Stimulated activated CD8-positive, alpha-beta memory T cell treated with anti-CD3 and anti-CD28 coated beads, Interleukin-15, amount 100 ng/mL, for 24 hours (primary cell): ENCODE results near the gene LYSMD1.
"Not testable (repeated sequence)": the region's sequence is repeated elsewhere in the genome, so short reads cannot be mapped to it uniquely, and the experiment has no call there.

Experiments used
- DNase-seq: peaks from one replicate; pipeline ENCODE4 v3.0.0-alpha.2; 2020; ENCODE audit warnings: low read depth

Gene LYSMD1, protein sequence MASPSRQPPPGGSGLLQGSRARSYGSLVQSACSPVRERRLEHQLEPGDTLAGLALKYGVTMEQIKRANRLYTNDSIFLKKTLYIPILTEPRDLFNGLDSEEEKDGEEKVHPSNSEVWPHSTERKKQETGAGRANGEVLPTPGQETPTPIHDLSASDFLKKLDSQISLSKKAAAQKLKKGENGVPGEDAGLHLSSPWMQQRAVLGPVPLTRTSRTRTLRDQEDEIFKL

DNA sequence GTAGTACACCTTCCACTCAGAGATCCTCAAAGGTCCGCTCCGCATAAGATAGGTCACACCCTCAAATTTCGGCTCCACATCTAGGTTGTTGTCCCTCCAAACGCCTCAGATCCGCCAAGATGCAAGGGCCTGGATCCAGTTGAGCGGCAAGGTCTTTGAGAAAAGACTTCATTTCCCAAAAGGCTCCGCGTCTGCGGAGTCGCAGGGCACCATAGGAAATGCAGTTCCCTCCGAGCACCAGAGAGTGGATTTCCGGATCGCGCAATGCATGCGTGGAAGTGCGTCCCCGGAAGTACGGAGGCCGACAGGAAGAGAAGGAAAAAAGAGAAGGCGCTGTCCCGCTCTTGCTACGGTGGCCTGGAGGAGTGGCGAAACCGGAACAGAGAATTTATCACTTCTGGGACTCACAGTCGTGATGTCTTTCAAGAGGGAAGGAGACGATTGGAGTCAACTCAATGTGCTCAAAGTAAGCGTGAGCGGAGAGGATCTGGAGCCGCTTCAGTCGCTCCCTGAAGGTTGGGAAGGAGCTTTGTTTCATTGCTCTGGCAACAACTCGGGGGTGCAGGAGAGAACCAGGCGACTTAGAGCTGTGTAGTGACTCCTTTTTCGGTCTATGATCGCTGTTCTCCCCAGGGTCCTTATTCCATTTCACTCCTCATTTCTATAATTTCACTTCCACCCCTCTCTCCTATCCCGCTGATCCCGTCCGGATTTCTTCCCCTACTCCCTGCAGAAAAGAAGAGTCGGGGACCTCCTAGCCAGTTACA lies at the start of gene LYSMD1, which contains the start of gene SCNM1:
LYSMD1 (minus strand) TSS at position 165 of the 767 bp plus-strand sequence. CDS start 644 bp downstream, outside the sequence.
SCNM1 (plus strand) TSS at position 407 of the 767 bp plus-strand sequence; CDS start at position 416, 9 bp downstream.
- DNase-seq: peak; percentile 71

DNA sequence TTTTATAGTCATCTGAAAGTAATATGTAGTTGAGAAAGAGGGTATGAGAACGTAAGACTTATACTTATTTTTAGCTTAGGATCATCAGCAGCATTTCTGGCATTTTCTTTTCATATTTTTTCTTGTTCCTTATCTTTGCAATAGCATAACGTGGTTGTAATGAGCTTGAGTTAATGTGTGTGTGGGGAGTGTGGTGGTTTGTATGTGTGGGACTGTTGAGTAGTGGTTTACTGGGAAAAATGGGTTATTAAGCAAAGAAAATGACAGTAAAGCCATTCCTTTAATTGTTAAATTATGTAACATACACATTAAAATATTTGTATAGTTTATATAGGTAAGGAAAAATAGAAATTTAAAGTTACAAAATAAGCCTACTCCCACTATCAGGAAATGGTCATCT lies 47.9 kb upstream of the LYSMD1 start:
- no peak for DNase-seq

DNA sequence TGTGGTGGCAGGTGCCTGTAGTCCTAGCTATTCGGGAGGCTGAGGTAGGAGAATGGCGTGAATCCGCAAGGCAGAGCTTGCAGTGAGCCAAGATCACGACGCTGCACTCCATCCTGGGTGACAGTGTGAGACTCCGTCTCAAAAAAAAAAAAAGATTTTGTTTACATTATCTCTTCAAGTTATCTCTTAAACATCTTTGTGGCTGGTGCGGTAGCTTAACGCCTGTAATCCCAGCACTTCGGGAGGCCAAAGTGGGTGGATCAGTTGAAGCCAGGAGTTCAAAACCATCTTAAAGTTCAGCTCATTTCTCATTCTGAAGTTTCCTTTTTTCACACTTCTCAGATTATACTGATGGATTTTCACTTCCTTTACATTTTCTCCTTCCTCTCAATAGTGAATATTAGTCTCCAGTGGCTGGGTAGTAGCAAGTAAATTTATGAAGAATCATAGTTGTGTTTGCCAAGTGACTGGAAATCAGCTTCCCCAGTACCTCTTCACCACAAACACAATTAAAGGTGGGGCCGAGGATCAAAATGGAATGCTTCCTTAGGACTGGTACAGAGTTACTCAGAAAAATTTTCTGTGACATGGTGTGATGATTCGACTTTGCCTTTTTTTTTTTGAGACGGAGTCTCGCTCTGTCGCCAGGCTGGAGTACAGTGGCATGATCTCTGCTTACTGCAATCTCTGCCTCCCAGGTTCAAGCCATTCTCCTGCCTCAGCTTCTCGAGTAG lies 46.4 kb upstream of the LYSMD1 start:
- no peak for DNase-seq

DNA sequence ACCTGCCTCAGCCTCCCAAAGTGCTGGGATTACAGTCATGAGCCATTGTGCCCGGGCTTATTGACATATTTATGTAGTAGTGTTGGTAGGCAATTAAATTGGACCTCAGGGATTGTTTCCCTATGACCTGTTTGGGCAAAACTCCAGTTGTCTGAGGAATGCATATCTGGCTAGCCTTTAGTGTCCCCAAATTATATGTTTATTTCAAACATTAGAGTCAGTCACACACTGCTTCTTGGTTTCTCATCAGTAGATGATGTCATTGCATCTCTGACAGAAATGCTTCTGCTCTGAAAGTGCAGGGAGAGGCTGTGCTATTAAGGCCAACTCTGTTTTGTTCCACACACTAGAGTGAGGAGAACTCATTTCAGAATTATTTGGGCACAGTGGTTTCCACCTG lies 45.1 kb upstream of the LYSMD1 start:
- DNase-seq: no peak

DNA sequence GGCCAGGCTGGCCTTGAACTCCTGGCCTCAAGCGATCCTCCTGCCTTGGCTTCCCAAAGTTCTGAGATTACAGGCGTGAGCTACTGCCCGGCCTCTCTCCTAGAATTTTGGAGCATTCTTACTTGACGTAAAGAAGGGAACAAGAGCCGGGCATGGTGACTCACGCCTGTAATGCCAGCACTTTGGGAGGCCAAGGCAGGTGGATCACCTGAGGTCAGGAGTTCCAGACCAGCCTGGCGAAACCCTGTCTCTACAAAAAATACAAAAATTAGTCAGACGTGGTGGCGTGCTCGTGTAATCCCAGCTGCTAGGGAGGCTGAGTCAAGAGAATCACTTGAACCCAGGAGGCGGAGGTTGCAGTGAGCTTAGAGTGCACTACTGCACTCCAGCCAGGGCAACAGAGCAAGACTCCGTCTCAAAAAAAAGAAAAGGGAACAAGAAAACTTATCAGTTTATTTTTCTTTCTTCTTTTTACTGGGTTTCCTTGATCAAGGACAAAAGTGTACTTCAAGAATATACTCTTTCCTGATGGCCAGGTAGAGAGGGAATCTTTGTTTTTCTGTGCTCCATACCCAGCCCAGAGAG lies 39.8 kb upstream of the LYSMD1 start:
- not testable (repeated sequence) for DNase-seq

DNA sequence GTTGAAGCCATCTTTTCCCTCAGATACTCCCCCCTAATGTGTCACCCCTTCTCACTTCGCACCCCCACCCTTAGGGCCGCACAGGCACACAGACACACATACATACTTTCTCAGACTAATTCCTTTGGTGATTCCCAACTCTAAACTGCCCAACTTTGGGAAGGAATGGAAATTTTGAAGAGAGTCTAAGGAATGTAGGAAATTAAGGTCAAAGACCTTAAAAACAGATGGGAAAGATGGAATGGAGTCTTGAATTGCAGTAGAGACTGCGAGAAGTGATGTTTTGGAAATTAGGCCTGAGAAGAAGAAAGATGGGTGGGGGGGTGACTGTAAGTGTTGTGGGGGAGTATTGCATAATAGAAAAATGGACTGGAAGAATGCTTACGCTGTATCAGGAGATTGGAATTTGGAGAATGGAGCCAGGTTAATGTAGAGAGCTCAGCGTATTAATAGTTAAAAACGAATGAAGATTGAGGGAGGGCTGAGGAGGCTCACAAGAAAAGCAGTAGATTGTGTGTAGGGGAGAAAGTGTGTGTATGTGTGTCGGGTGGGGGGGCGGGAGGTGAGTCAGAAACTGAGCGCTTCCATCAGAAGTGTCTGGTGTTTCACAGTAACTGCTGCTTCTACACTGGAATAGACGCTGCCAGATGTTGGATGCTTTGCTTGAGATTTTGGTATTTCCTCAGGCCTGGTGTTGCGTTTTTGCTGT lies 34.3 kb upstream of the LYSMD1 start:
- DNase-seq: no peak

DNA sequence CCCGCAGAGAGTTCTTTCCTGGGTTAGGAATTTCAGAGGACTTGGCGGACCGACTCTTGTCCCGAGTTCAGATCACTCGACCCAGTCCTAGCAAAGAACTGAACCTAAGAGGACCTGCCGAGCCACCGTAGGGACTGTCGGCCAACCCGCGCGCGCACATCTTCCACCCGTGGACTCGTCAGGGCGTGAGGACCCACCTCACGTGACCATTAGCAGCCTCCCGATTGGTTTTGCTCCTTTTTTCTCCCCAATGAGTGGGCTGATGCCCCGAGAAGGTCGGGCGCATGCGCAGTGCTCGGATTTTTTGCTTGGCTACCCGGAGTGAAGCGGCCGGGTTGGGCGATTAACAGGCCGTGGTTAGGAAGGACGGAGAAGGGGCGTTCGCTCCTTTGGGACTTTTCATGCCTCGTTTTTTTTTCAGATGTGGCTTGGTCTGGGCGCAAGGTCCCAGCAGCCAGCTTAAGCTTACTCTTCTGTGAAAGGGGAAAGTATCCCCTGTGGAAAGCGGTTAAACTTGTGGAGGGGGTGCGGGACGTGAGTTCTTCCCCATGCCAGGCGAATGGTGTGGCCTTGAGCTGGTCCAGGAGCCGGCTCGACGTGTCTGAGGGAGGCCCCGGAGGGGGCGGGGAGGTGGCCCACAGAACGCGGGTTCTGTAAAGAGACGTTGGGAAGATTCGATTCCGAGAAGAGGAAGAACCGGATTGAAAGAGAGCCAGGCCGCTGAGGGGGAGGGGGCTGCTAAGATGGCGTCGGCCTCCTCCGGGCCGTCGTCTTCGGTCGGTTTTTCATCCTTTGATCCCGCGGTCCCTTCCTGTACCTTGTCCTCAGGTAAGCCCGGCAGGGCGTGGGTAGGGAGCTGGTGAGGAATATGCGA lies 32.8 kb upstream of the LYSMD1 start, which contains the start of gene PIP5K1A:
PIP5K1A (plus strand) TSS at position 299 of the 874 bp plus-strand sequence; CDS start at position 744, 445 bp downstream.
- DNase-seq: peak; percentile 99

DNA sequence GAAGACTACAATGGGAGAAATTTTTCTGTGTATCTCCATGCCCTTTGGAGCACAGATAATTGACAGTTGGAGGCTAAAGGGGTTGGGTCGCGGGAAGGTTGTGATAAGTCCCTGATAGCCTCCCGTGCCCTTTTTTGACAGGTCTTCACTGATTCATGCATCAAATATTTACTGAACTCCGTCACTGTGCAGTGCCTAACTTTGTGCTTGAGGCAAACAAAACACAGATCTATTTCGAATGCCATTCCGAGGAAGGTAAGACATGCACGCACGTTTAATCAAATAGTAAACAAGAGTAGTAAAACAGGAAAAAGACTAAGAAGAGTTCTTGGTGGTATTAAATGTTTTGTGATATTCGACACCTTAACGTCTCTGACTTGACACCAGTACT lies 32.2 kb upstream of the LYSMD1 start:
- DNase-seq: no peak

DNA sequence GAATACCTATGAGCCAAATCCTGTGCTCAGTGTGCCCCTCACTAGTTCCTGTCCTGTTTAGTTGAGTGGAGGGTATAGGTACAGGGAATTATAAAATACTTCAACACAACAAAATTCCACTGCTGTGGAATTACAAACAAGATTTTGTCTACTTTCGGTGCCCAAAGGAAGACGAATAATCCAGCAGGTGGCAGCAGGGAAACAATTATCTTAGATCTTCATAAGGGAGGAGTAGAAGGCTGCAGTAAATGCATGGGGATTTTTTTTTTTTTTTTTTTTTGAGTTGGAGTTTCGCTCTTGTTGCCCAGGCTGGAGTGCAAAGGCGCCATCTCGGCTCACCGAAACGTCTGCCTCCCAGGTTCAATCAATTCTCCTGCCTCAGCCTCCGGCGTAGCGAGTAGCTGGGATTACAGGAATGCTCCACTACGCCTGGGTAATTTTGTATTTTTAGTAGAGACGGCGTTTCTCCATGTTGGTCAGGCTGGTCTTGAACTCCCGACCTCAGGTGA lies 30.6 kb upstream of the LYSMD1 start:
- DNase-seq: no peak

DNA sequence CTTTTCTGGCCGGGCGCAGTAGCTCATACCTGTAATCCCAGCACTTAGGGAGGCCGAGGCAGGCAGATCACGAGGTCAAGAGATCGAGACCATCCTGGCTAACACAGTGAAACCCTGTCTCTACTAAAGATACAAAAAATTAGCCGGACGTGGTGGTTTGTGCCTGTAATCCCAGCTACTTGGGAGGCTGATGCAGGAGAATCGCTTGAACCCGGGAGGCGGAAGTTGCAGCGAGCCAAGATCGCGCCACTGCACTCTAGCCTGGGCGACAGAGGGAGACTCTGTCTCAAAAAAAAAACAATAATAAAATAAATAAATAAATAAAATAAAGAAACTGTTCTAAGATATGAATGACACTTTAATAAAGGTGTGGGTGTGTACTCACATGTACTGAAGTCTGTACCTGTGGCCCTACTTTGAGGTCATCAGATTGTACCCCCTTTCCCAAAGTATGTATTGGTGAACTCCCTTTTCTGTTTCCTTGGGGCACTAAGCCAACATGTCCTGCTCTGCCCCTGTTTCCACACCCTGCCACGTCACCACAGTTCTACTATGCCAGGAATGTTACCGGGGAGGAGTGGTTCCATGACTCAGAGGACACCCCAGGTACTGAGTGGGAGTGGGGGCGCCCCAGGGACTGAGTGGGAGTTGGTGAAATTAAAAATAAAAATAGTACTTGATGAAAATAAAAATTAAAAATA lies 29.3 kb upstream of the LYSMD1 start:
- not testable (repeated sequence) for DNase-seq

DNA sequence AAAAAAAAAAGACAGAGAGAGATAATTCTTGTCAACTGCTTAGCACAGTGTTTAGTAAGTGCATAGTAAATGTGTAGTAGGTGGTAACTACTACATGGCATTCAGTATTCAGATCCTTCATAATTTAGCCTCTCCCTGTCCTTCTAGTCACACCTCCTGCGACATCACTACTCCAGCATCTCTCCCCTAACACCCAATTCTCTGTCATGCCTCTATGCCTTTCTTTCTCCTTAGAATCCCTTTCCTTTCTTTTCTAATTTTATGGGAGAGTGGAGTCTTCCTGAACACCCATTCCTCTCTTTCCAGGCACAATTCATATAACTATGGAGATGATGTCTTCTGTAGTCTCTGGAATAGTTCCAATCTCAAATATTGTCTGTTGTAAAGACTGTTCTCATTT lies 28.2 kb upstream of the LYSMD1 start:
- no peak for DNase-seq

DNA sequence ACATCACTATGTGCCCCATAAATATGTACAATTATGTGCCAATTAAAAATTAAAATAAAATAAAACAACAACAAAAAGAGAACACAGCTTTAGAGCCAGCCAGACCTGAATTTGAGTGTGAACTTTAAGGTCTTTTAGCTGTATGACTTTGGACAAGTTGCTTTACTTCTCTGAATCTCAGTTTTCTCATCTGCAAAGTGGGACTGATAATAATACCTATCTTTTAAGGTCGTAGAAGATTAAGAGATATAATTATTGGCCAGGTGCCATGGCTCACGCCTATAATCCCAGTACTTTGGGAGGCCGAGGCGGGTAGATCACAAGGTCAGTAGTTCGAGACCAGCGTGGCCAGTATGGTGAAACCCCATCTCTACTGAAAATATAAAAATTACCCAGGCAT lies 27.6 kb upstream of the LYSMD1 start:
- no peak for DNase-seq

DNA sequence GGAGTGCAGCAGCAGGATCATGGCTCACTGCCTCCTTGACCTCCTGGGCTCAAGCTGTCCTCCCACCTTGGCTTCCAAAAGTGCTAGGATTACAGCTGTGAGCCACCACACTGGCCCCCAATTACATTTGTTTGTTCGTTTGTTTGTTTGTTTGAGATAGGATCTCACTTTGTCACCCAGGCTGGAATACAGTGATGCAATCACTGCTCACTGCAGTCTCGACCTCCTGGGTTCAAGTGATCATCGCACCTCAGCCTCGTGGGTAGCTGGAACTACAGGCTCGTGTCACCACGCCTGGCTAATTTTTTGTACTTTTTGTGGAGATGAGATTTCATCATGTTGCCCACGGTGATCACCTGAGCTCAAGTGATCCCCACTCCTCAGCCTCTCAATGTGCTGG lies 26.3 kb upstream of the LYSMD1 start:
- no peak for DNase-seq

DNA sequence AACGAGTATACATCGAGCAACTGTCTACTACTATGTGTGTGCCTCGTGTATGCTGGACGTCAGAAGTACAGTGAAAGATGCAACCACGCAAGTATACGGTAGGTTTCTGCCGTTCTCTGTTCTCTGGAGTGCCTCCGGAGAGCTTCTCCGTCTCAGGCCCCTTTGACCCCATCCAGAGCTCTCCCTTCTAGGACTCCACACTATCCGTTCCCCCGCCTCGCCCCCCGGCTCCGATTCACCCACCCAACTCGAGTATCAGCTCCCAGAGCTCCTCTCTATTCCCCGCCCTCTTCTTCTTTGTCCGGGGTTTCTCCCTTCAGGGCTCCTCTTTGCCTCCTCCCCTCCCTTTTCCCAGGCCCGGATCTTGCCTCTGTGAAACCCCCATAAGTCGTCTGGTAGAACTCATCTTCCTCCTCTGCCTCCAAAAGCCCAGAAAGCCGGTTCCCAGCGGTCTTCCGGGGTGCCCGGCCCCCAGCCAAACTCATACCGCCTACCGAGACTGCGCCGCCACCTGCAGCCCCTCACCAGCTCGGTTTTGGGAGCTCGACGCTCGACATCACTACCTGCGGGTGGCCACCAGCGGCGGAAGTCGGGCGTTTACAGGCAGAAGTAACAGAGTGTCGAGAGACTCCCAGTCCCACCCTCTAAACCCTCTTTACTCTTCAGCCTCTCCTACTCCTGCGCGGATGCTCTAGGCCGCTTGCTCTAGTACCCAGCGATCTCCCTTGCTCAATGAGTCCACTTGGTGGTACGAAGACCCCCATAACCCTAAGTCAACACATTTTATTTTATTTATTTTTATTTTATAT lies 24.1 kb upstream of the LYSMD1 start, which contains the start of gene VPS72:
VPS72 (minus strand) TSS at position 561 of the 809 bp plus-strand sequence; CDS start at position 485, 76 bp downstream.
- peak; percentile 53 for DNase-seq

DNA sequence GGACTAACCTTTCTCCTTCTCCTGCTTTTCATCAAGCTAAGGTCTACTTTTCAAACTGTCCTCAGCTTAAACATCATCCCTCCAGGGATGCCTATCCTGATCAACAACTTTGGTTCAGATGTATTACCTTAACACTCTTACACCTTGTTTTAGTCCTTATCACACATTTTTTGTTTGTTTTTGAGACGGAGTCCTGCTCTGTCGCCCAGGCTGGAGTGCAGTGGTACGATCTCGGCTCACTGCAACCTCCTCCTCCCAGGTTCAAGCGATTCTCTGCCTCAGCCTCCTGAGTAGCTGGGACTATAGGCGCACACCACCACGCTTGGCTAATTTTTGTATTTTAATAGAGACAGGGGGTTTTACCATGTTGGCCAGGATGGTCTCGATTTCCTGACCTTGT lies 23.0 kb upstream of the LYSMD1 start:
- DNase-seq: not testable (repeated sequence)

DNA sequence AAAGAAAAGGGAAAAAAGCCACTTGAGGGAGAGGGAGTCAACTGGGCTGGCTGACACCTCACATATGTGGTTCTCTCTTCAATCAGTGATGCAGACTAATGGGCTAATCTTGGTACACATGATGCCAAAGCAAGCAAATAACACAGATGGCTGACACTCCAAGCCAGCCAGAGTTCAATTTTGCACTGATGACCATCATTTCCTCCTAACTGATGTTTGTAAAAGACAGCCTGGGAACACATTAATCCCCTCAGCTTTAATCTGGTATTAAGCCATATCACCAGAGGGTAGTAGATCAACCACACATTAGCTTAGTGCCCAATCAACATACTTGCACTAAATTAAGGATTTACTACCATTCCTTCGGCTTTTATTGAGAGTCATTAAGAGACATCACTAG lies 21.5 kb upstream of the LYSMD1 start:
- no peak for DNase-seq

DNA sequence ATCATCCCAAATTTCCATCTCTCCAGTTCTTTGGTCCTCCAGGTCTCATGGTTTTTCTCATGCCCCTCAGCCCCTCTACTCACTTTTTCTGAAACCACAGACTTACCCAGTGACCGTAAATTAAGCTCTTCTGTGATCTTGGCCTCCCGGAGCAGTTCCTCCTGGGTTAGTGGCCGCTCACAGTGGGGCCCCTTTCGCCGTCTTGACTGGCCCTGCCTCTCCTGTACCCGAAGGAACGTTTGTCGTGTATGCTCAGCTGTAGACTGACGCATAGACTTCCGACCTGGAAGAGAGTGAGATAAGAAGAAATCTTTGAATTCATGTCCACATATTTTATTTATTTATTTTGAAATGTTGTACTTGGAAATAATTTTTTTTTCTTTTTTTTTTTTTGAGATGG lies 18.5 kb upstream of the LYSMD1 start:
- no peak for DNase-seq

DNA sequence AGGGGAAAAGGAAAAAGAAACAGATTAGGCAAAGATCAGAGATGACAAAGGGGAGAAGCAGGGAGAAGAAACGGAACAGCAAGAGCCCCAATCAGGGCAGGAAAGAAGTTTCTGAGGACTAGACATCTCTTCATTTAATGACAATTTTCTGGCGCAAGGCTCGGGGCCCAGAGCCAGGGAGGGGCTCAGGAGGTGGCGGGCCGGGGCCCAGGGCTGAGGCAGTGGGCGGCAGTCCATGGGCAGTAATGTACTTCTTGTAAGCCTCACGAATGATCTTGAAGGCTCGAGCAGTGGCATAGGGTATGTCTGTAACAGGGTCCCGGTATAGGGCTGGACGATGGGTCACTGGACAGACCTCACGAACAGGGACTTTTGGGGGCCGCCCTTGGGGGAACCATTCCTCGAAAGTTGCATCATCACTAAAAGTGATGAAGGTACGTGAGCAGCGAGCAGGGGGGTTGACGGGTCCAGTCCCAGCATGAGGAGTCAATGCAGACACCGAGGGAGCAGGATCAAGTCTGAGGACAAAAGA lies 10.9 kb upstream of the LYSMD1 start:
- DNase-seq: no peak

DNA sequence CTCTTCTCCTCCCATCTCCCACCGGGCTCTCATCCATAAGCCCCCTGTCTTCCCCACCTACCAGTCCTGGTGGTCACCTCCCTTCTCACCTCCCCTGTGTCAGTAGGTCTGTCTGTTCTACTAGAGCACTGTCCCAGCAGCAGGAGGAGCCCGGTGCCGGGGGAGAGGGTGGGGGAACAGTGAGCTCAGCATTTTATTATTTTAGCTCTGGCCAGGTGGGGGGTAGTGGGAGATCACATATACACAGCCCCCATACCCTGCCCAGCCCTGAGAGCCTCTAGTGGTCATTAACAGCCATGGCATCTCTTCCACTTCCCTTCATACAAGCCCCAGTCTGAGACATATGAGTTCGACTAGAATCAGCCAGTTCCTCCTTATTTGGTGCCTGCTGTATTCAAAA lies 10.2 kb upstream of the LYSMD1 start, which contains the start of gene TMOD4:
TMOD4 (minus strand) TSS at position 119 of the 400 bp plus-strand sequence. CDS start 1,106 bp downstream, outside the sequence.
- no peak for DNase-seq
